ENCODE measurements around the gene MCTP1. TPM values are rescaled to one million over a fixed set of nuclear protein-coding genes. Genes with fewer than 3 reads are reported as not detected.
"Not testable (repeated sequence)": the region's sequence is repeated elsewhere in the genome, so short reads cannot be mapped to it uniquely, and the experiment has no call there.

The MCTP1 gene
- total RNA-seq, 1 experiment from 2014 or later, result 48.2 TPM

- in situ Hi-C loops (cut with HindIII; ENCODE audit: low pct_unique_long_range_greater_than_20kb, low sequenced_read_pairs), result no loop called here
- peak; percentile 58 for DNase-seq (ENCODE audit: low read depth, low spot score)
Measured at GRCh38 chr5:94983861-94984535, 300.9 kb downstream of the MCTP1 start.

GRCh38 chr5:94977437-94977836 lies 307.5 kb downstream of the MCTP1 start:
- in situ Hi-C loops (cut with HindIII; ENCODE audit: low pct_unique_long_range_greater_than_20kb, low sequenced_read_pairs), result no loop called here

GRCh38 chr5:94976853-94977252 lies 308.0 kb downstream of the MCTP1 start:
- in situ Hi-C loops (cut with HindIII; ENCODE audit: low pct_unique_long_range_greater_than_20kb, low sequenced_read_pairs), result no loop called here
- DNase-seq (ENCODE audit: low read depth, low spot score), result no peak

More at GRCh38 chr5:94977437-94977836, 307.5 kb downstream of the MCTP1 start:
- no peak for DNase-seq (ENCODE audit: low read depth, low spot score)

- in situ Hi-C loops (cut with HindIII; ENCODE audit: low pct_unique_long_range_greater_than_20kb, low sequenced_read_pairs), result no loop called here
- DNase-seq (ENCODE audit: low read depth, low spot score), result no peak
Measured at GRCh38 chr5:94972268-94972667, 312.6 kb downstream of the MCTP1 start.

- in situ Hi-C loops (cut with HindIII; ENCODE audit: low pct_unique_long_range_greater_than_20kb, low sequenced_read_pairs), result no loop called here
- peak; percentile 46 for DNase-seq (ENCODE audit: low read depth, low spot score)
Measured at GRCh38 chr5:94969174-94969573, 315.7 kb downstream of the MCTP1 start.

GRCh38 chr5:94968507-94969095 lies 316.3 kb downstream of the MCTP1 start:
- DNase-seq (ENCODE audit: low read depth, low spot score), result peak; percentile 87
- in situ Hi-C loops (cut with HindIII; ENCODE audit: low pct_unique_long_range_greater_than_20kb, low sequenced_read_pairs), result no loop called here

GRCh38 chr5:94967525-94967924 lies 317.4 kb downstream of the MCTP1 start:
- in situ Hi-C loops (cut with HindIII; ENCODE audit: low pct_unique_long_range_greater_than_20kb, low sequenced_read_pairs), result no loop called here
- DNase-seq (ENCODE audit: low read depth, low spot score), result no peak

- in situ Hi-C loops (cut with HindIII; ENCODE audit: low pct_unique_long_range_greater_than_20kb, low sequenced_read_pairs); DNase-seq (ENCODE audit: low read depth, low spot score): not testable (repeated sequence)
Measured at GRCh38 chr5:94959279-94959678, 325.6 kb downstream of the MCTP1 start.

GRCh38 chr5:94945656-94946055 lies 339.2 kb downstream of the MCTP1 start:
- no peak for DNase-seq (ENCODE audit: low read depth, low spot score)
- in situ Hi-C loops (cut with HindIII; ENCODE audit: low pct_unique_long_range_greater_than_20kb, low sequenced_read_pairs), result no loop called here

- in situ Hi-C loops (cut with HindIII; ENCODE audit: low pct_unique_long_range_greater_than_20kb, low sequenced_read_pairs), result no loop called here
- DNase-seq (ENCODE audit: low read depth, low spot score), result no peak
Measured at GRCh38 chr5:94944160-94944559, 340.7 kb downstream of the MCTP1 start.

- in situ Hi-C loops (cut with HindIII; ENCODE audit: low pct_unique_long_range_greater_than_20kb, low sequenced_read_pairs), result no loop called here
- DNase-seq (ENCODE audit: low read depth, low spot score), result no peak
Measured at GRCh38 chr5:94941122-94941755, 343.7 kb downstream of the MCTP1 start.

- in situ Hi-C loops (cut with HindIII; ENCODE audit: low pct_unique_long_range_greater_than_20kb, low sequenced_read_pairs), result no loop called here
- no peak for DNase-seq (ENCODE audit: low read depth, low spot score)
Measured at GRCh38 chr5:94932259-94932658, 352.6 kb downstream of the MCTP1 start.

GRCh38 chr5:94928891-94929290 lies 356.0 kb downstream of the MCTP1 start:
- in situ Hi-C loops (cut with HindIII; ENCODE audit: low pct_unique_long_range_greater_than_20kb, low sequenced_read_pairs), result no loop called here
- no peak for DNase-seq (ENCODE audit: low read depth, low spot score)

- in situ Hi-C loops (cut with HindIII; ENCODE audit: low pct_unique_long_range_greater_than_20kb, low sequenced_read_pairs), result no loop called here
- DNase-seq (ENCODE audit: low read depth, low spot score), result no peak
Measured at GRCh38 chr5:94920570-94920969, 364.3 kb downstream of the MCTP1 start.

- no peak for DNase-seq (ENCODE audit: low read depth, low spot score)
Measured at GRCh38 chr5:94916619-94917018, 368.3 kb downstream of the MCTP1 start.

GRCh38 chr5:94911276-94911675 lies 373.6 kb downstream of the MCTP1 start:
- in situ Hi-C loops (cut with HindIII; ENCODE audit: low pct_unique_long_range_greater_than_20kb, low sequenced_read_pairs), result no loop called here

More at GRCh38 chr5:94916619-94917018, 368.3 kb downstream of the MCTP1 start:
- in situ Hi-C loops (cut with HindIII; ENCODE audit: low pct_unique_long_range_greater_than_20kb, low sequenced_read_pairs), result no loop called here

GRCh38 chr5:94910721-94911120 lies 374.2 kb downstream of the MCTP1 start:
- no peak for DNase-seq (ENCODE audit: low read depth, low spot score)

More at GRCh38 chr5:94911276-94911675, 373.6 kb downstream of the MCTP1 start:
- DNase-seq (ENCODE audit: low read depth, low spot score), result no peak

GRCh38 chr5:94908889-94909480 lies 375.9 kb downstream of the MCTP1 start:
- in situ Hi-C loops (cut with HindIII; ENCODE audit: low pct_unique_long_range_greater_than_20kb, low sequenced_read_pairs), result no loop called here
- peak; percentile 68 for DNase-seq (ENCODE audit: low read depth, low spot score)

More at GRCh38 chr5:94910721-94911120, 374.2 kb downstream of the MCTP1 start:
- in situ Hi-C loops (cut with HindIII; ENCODE audit: low pct_unique_long_range_greater_than_20kb, low sequenced_read_pairs), result no loop called here

All from SK-MEL-5 (cell line).